Left lung (tissue), 14 donors: Measurements from ENCODE around the gene TF. TPM values are rescaled to one million over a fixed set of nuclear protein-coding genes. Genes with fewer than 3 reads are reported as not detected.

Experiments
- ATAC-seq: fragments of 200-7000 bp; cut with Tn5 transposase; one replicate; pipeline ENCODE4 v1.9.1; 2020; ENCODE audit warnings: moderate library complexity
- DNase-seq, 4 donors: peaks; one replicate each; pipeline ENCODE4 v3.0.0-alpha.2; 2013 to 2020
- H3K27ac ChIP-seq, 2 donors: fragments of 200-600 bp; sonication (generic) in 1 of 2; one replicate each; pipeline versions ENCODE4 v1.5.0 to v1.8.0; 2020 to 2021
- H3K27me3 ChIP-seq, 2 donors: fragments of 200-600 bp; sonication (generic) in 1 of 2; one replicate each; pipeline versions ENCODE4 v1.5.0 to v1.8.0; 2020 to 2021
- H3K36me3 ChIP-seq, 2 donors: fragments of 200-600 bp; sonication (generic) in 1 of 2; one replicate each; pipeline versions ENCODE4 v1.5.0 to v1.8.0; 2020 to 2021
- H3K4me1 ChIP-seq, 2 donors: fragments of 200-600 bp; one replicate each; pipeline ENCODE4 v1.8.0; 2021
- H3K4me3 ChIP-seq, 2 donors: fragments of 200-600 bp; sonication (generic) in 1 of 2; one replicate each; pipeline versions ENCODE4 v1.5.0 to v1.8.0; 2020 to 2021; ENCODE audit warnings: mild to moderate bottlenecking in 1 of 2
- H3K9me3 ChIP-seq, 2 donors: fragments of 200-600 bp; sonication (generic) in 1 of 2; one replicate each; pipeline versions ENCODE4 v1.5.0 to v1.8.0; 2020 to 2021
- intact Hi-C, 2 donors: fragments of 100-400 bp; cut with DNase I; formaldehyde crosslinking; loops; one replicate each; pipeline versions ENCODE4 v1.11.2 to v1.14.2; 2022
- long read RNA-seq, 12 donors: library from polyadenylated mRNA in 2 of 12; unstranded in 2 of 12; transcript quantifications; one replicate each; pipeline ENCODE4 v2.0.0 and lab custom pipeline, GENCODE V29; 2019 to 2026
- polyA plus RNA-seq, 6 donors: library from polyadenylated mRNA; unstranded; fragments of 120-200 nt; gene quantifications; one replicate each; pipeline ENCODE4 v1.2.1, GENCODE V29; 2013; ENCODE audit not compliant: insufficient read length in 6 of 6
- total RNA-seq, 2 donors: library from RNA; stranded (reverse); fragmentation: NEBNext Ultra II Directional; extraction: Animal tissue kit (Norgen Biotek cat#: 25700); gene quantifications; one replicate each; pipeline ENCODE4 v1.2.1, GENCODE V29; 2021
- TF ChIP-seq, protein P1 (sequence below), 2 donors: fragments of 200-600 bp; sonication (generic) in 1 of 2; IDR thresholded peaks; one replicate each; pipeline versions ENCODE4 v1.5.0 to v1.8.0; 2021; ENCODE audit warnings: antibody characterized with exemption in 2 of 2
- donor health status: DM: no; HTN: yes; CAD: no.
- donor health status: DM: no; HTN: no; CAD: no.

Gene TF
- total RNA-seq (1 to 10 TPM; 2.1 to 3.5 TPM), polyA plus RNA-seq (10 to 100 TPM in 2 of 6 donors, 1 to 10 TPM in 4; 3.9 to 13.1 (median 5.9) TPM)
- long read RNA-seq, donor 1, result 0 reads
- long read RNA-seq, donor 2, result 0 reads
- long read RNA-seq, donor 3, result 0 reads
- long read RNA-seq, donor 4, result 0 reads
- long read RNA-seq, donor 5, result 0 reads
- long read RNA-seq, donor 6, full-length matches to known transcripts, result 1 of 1 reads
- long read RNA-seq, donor 6, partial matches to known transcripts, result 0 of 1 reads
- long read RNA-seq, donor 6, other reads (novel, unspliced or antisense), result 0 of 1 reads
- long read RNA-seq, donor 7, result 0 reads
- long read RNA-seq, donor 8, result 0 reads
- long read RNA-seq, donor 9, result 0 reads
- long read RNA-seq, donor 10, result 0 reads
- long read RNA-seq, donor 11, full-length matches to known transcripts, result 53 of 115 reads
- long read RNA-seq, donor 11, partial matches to known transcripts, result 62 of 115 reads
- long read RNA-seq, donor 11, other reads (novel, unspliced or antisense), result 0 of 115 reads
- long read RNA-seq, donor 12, result 0 reads

DNA sequence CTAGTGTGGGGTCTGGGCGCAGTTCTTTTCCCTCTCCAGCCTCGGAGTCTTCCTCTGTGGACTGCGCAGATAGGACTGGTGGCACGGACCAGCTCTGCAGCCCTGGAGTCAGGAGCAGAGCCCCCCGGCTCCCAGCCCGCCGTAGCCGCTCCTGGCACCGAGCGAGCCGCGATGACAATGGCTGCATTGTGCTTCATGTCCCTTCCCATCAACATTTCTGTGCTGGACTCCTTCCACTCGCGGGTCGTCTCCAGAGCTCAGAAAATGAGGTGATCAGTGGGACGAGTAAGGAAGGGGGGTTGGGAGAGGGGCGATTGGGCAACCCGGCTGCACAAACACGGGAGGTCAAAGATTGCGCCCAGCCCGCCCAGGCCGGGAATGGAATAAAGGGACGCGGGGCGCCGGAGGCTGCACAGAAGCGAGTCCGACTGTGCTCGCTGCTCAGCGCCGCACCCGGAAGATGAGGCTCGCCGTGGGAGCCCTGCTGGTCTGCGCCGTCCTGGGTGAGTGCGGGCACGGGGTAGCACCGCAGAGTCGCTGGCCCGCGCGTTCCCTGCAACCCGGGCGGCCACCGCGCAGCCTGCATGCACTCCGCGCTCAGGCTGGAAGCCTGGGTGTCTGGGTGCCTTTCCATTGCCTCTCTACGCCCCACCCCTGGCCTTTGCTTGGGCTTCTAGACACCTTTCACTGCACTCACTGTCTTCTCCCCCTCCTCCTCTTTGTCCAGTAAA, at the start of gene TF:
Gene TF, plus strand, starts transcription at position 413 of the 731 bp plus-strand sequence. Its CDS starts 48 bp downstream, at position 461.
- H3K27ac ChIP-seq, result no peak within 1 kb of the TSS
- no peaks in the 10 kb centered on the region for H3K36me3 ChIP-seq
- H3K27me3 ChIP-seq, result peaks cover 19 to 43% of the 10 kb centered on the region in 2 donors
- no peak within 1 kb of the TSS for H3K4me3 ChIP-seq
- ATAC-seq (peak; percentile 40), DNase-seq (peak in 1 of 4 donors; percentile 19)
- TF ChIP-seq, protein P1, sequence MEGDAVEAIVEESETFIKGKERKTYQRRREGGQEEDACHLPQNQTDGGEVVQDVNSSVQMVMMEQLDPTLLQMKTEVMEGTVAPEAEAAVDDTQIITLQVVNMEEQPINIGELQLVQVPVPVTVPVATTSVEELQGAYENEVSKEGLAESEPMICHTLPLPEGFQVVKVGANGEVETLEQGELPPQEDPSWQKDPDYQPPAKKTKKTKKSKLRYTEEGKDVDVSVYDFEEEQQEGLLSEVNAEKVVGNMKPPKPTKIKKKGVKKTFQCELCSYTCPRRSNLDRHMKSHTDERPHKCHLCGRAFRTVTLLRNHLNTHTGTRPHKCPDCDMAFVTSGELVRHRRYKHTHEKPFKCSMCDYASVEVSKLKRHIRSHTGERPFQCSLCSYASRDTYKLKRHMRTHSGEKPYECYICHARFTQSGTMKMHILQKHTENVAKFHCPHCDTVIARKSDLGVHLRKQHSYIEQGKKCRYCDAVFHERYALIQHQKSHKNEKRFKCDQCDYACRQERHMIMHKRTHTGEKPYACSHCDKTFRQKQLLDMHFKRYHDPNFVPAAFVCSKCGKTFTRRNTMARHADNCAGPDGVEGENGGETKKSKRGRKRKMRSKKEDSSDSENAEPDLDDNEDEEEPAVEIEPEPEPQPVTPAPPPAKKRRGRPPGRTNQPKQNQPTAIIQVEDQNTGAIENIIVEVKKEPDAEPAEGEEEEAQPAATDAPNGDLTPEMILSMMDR (IDR thresholded peaks at IDR 0.05), result no peak
- intact Hi-C loops, result no loop called here
- no peaks in the 10 kb centered on the region for H3K4me1 ChIP-seq
- H3K9me3 ChIP-seq, result no peaks in the 10 kb centered on the region

DNA sequence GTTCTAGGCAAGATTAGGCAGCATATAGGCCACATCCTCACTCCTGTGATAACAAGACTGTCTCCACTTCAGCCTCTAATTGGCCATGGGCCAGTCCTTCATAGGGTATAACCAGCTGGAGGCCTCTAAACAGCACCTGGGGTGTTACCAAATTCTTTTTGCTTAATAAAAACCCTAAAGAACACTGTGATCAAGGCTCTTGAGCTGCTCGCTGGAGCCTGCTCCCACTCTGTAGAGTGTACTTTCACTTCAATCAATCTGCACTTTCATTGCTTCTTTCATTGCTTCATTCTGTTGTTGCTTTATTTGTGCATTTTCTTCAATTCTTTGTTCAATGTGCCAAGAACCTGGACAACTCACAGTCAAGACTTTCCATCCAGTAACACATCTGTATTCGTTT, 48.2 kb upstream of the TF start:
- Histone ChIP-seq H3K9me3 (peaks cover 0 to 12% of the 10 kb centered on the region in 2 donors), H3K27ac (no peak overlapping the region), H3K4me3 (no peak overlapping the region), H3K36me3 (no peaks in the 10 kb centered on the region), H3K4me1 (no peaks in the 10 kb centered on the region), H3K27me3 (no peaks in the 10 kb centered on the region)
- no peak for DNase-seq
- intact Hi-C loops, result no loop called here
- no peak for ATAC-seq
- TF ChIP-seq, protein P1 (IDR thresholded peaks at IDR 0.05), result no peak

DNA sequence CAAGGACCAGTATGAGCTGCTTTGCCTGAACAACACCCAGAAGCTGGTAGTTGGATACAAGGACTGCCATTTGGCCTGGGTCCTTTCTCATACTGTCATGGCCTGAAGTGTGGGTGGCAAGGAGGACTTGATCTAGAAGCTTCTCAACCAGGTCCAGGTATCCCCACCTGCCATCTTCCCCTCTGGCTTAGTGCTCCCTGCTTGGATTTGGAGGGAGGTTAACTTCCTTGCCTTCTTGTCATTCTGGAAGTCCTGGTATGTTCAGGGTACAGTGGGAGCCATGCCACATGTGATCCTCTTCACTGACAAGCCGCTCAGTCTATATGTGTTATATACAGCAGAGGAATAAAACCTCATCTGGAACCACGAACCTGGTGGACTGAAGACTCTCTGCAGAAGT, 46.7 kb upstream of the TF start:
- no peaks in the 10 kb centered on the region for H3K27me3 ChIP-seq
- TF ChIP-seq, protein P1 (IDR thresholded peaks at IDR 0.05), result no peak
- H3K4me3 ChIP-seq, result no peak overlapping the region
- H3K9me3 ChIP-seq, result peaks cover 0 to 12% of the 10 kb centered on the region in 2 donors
- no peak for ATAC-seq
- H3K4me1 ChIP-seq, result no peaks in the 10 kb centered on the region
- no peaks in the 10 kb centered on the region for H3K36me3 ChIP-seq
- no peak overlapping the region for H3K27ac ChIP-seq
- no peak for DNase-seq
- intact Hi-C loops, result no loop called here

DNA sequence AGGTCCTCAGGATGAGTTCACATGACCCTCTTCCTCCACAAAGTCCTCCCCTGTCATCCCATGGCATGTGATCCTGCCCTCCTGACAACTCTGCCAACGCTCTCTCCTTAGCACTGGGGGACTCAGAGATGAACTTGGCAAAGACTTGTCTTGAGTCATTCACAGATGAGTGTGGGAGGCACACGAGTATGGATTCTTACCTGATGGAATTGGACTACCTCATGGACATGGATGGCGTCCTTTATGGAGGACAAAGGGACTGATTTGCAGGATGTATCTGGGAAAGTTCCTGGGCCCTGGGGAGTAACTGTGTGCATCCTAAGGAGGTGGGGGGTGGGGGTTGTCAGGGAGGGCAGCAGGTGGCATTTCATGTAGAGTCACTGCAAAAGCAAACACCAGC, 46.3 kb upstream of the TF start:
- peaks cover 0 to 12% of the 10 kb centered on the region in 2 donors for H3K9me3 ChIP-seq
- H3K27me3 ChIP-seq, result no peaks in the 10 kb centered on the region
- ATAC-seq (no peak), DNase-seq (no peak)
- TF ChIP-seq, protein P1 (IDR thresholded peaks at IDR 0.05), result no peak
- H3K4me3 ChIP-seq, result no peak overlapping the region
- intact Hi-C loops, result no loop called here
- H3K27ac ChIP-seq, result no peak overlapping the region
- H3K4me1 ChIP-seq, result no peaks in the 10 kb centered on the region
- no peaks in the 10 kb centered on the region for H3K36me3 ChIP-seq

DNA sequence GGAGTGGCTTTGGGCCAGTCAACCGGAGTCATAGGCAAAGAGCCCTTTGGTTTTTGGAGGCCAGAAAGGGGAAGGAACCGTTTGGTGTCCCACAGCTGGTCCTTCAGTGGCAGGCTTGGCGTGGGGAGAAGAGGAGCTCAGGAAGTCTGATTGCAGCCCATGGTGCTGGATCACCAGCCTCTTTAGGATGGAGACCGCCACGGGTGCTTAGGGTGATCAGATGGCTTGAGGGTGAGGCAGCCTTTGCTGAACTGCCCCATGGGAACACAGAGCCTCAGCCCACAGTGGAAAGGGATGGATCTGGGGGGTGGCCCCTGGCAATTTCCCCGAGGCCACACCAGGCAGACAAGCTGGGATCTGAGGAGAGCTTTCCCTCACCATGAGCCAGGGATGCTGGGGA, 45.8 kb upstream of the TF start:
- no peak for DNase-seq
- TF ChIP-seq, protein P1 (IDR thresholded peaks at IDR 0.05), result no peak
- ATAC-seq, result no peak
- Histone ChIP-seq H3K4me1 (no peaks in the 10 kb centered on the region), H3K27me3 (no peaks in the 10 kb centered on the region), H3K36me3 (no peaks in the 10 kb centered on the region), H3K27ac (no peak overlapping the region), H3K4me3 (no peak overlapping the region), H3K9me3 (peaks cover 0 to 12% of the 10 kb centered on the region in 2 donors)
- intact Hi-C loops, result no loop called here
